HepG2 (cell line): ENCODE measurements around the gene NPHP4. TPM values are rescaled to one million over a fixed set of nuclear protein-coding genes. Genes with fewer than 3 reads are reported as not detected.

Experiments
- ATAC-seq: fragments of 200-7000 bp; cut with Tn5 transposase; 3 replicates; pipeline ENCODE4 v1.9.1; 2020; ENCODE audit warnings: mild to moderate bottlenecking, moderate library complexity
- BruUV-seq: library from RNA; stranded (reverse); fragments of 400-500 nt; replicated peaks from 2 replicates; lab custom pipeline; 2021; lab: Mats Ljungman, UMichigan
- CTCF ChIA-PET: fragments of 300-600 bp; formaldehyde crosslinking; extraction: SDS; loops from one replicate; lab custom pipeline; 2021; ENCODE audit warnings: low total read pairs, inconsistent platforms, low intra/inter-chr PET ratio; lab: Yijun Ruan, JAX
- POLR2A ChIA-PET: fragments of 350-600 bp; sonication (Branson Sonifier 250); formaldehyde crosslinking; loops from one replicate; lab custom pipeline; 2020; ENCODE audit warnings: antibody characterized with exemption, inconsistent platforms; lab: Yijun Ruan, JAX
- DNase-seq: peaks from one replicate; pipeline ENCODE4 v3.0.0-alpha.2; 2015; ENCODE audit warnings: low spot score
- FAIRE-seq: peaks from 3 replicates; lab custom pipeline; 2011; peaks lifted over from hg19 to GRCh38; lab: Jason Lieb, UNC
- H2AFZ ChIP-seq: one replicate; pipeline ENCODE4 v1.6.1; 2011; ENCODE audit warnings: low read length, inconsistent platforms
- H3K27ac ChIP-seq: fragments of 300-600 bp; 3 replicates; pipeline ENCODE4 v1.8.0; 2011; ENCODE audit warnings: mixed run types, mild to moderate bottlenecking, mixed read lengths, low read length, inconsistent platforms; ENCODE audit not compliant: insufficient read depth; ENCODE audit errors: extremely low read length
- H3K27me3 ChIP-seq, 2 experiments: fragments of 200-600 bp in 1 of 2; 2 replicates in 1 of 2; 3 replicates in 1 of 2; pipeline versions ENCODE4 v1.6.0 to v1.8.0; 2011; ENCODE audit warnings: low read length in 2 of 2, mild to moderate bottlenecking in 2 of 2, moderate library complexity in 2 of 2, inconsistent platforms in 1 of 2; ENCODE audit not compliant: insufficient read depth in 2 of 2, control insufficient read depth in 1 of 2
- H3K36me3 ChIP-seq, 2 experiments: fragments of 200-600 bp in 1 of 2; replicated peaks in 1 of 2; 2 replicates in 1 of 2; 3 replicates in 1 of 2; pipeline versions ENCODE4 v1.5.1 to v1.8.0; 2011; ENCODE audit warnings: low read length in 2 of 2, inconsistent platforms in 1 of 2; ENCODE audit not compliant: insufficient read depth in 2 of 2, control insufficient read depth in 1 of 2
- H3K4me1 ChIP-seq: 2 replicates; pipeline ENCODE4 v1.5.1; 2012; ENCODE audit warnings: low read length, inconsistent platforms; ENCODE audit not compliant: insufficient read depth
- H3K4me2 ChIP-seq: 2 replicates; pipeline ENCODE4 v1.6.0; 2011; ENCODE audit warnings: low read depth, low read length, inconsistent platforms
- H3K4me3 ChIP-seq, 3 experiments: fragments of 200-600 bp in 1 of 3; sonication (generic), shearing (Covaris generic) in 1 of 3; replicated peaks in 1 of 3; 2 replicates each; pipeline ENCODE4 v1.5.1; 2011 to 2016; ENCODE audit warnings: low read length in 3 of 3, inconsistent platforms in 2 of 3, low read depth in 2 of 3, mild to moderate bottlenecking in 2 of 3, control low read depth in 1 of 3, mixed read lengths in 1 of 3; ENCODE audit not compliant: insufficient read depth in 1 of 3
- H3K79me2 ChIP-seq: one replicate; pipeline ENCODE4 v1.6.1; 2011; ENCODE audit warnings: low read length, inconsistent platforms; ENCODE audit not compliant: insufficient read depth
- H3K9ac ChIP-seq: 2 replicates; pipeline ENCODE4 v1.6.0; 2011; ENCODE audit warnings: mild to moderate bottlenecking, low read depth, low read length, inconsistent platforms; ENCODE audit not compliant: insufficient read depth
- H3K9me3 ChIP-seq: 2 replicates; pipeline ENCODE4 v1.5.1; 2012; ENCODE audit warnings: mild to moderate bottlenecking, low read length
- H4K20me1 ChIP-seq: 2 replicates; pipeline ENCODE4 v1.6.0; 2011; ENCODE audit warnings: inconsistent platforms, mild to moderate bottlenecking, low read length, moderate library complexity; ENCODE audit not compliant: insufficient read depth
- CTCF ChIP-seq: sonication (generic); formaldehyde crosslinking; IDR thresholded peaks from 2 replicates; pipeline ENCODE4 v1.5.0; 2020; ENCODE audit warnings: mild to moderate bottlenecking, missing genetic modification reagents, moderate library complexity
- GFI1 ChIP-seq: sonication (generic); formaldehyde crosslinking; IDR thresholded peaks from 2 replicates; pipeline ENCODE4 v1.5.0; 2020; ENCODE audit warnings: missing genetic modification reagents, mild to moderate bottlenecking, borderline replicate concordance
- SNAPC4 ChIP-seq: sonication (generic); formaldehyde crosslinking; IDR thresholded peaks from 2 replicates; pipeline ENCODE4 v1.4.0; 2020; ENCODE audit warnings: mild to moderate bottlenecking, missing genetic modification reagents
- U2AF2 ChIP-seq: fragments of 200-400 bp; formaldehyde crosslinking; IDR thresholded peaks from 2 replicates; pipeline ENCODE4 v1.6.1; 2017; ENCODE audit warnings: low read depth, mild to moderate bottlenecking, low read length
- ZBTB34 ChIP-seq: sonication (generic); formaldehyde crosslinking; IDR thresholded peaks from 2 replicates; pipeline ENCODE4 v1.8.0; 2022; ENCODE audit warnings: mild to moderate bottlenecking, missing genetic modification reagents
- WGBS: methylation state at CpG from one replicate; pipeline ENCODE4 v1.1.6; 2017; ENCODE audit warnings: low lambda C conversion rate; 5-methylcytosine and 5-hydroxymethylcytosine counted together
- in situ Hi-C: cut with HindIII; loops from 2 replicates; pipeline ENCODE4 v1.10.0; 2017; ENCODE audit warnings: low pct_unique_long_range_greater_than_20kb; ENCODE audit not compliant: extremely low pct_ligation_motif_present
- intact Hi-C: fragments of 100-400 bp; cut with micrococcal nuclease; formaldehyde crosslinking; loops from one replicate; pipeline ENCODE4 v1.10.0; 2022; ENCODE audit not compliant: unreplicated experiment
- polyA plus RNA-seq, 8 experiments: library from polyadenylated mRNA; depleted of rRNA in 3 of 8; stranded (reverse) in 7 of 8; unstranded in 1 of 8; fragments of >200 nt; fragmentation: Illumina TruSeq in 4 of 8; extraction: Trizol in 4 of 8; gene quantifications; 2 replicates each; pipeline versions ENCODE4 v1.2.1 to v1.2.3, GENCODE V29; 2011 to 2016; ENCODE audit warnings: low read depth in 4 of 8, missing spikeins in 1 of 8, mixed read lengths in 1 of 8; ENCODE audit not compliant: insufficient read depth in 1 of 8
- total RNA-seq, 5 experiments: library from RNA; depleted of rRNA; stranded (reverse); fragments of >200 nt; fragmentation: Illumina TruSeq; extraction: Trizol; gene quantifications; 2 replicates each; pipeline ENCODE4 v1.2.3, GENCODE V29; 2016; ENCODE audit warnings: low read depth in 1 of 5

Gene NPHP4
- total and polyA plus RNA-seq, 2 of the 13 experiments (the other 11 are each of a cell fraction or from before 2014, with no cell fraction given) = 4.4 to 6.8 TPM

- 0 out of 2 replicates have a peak, but pooled peaks have one; percentile 16 for TF ChIP-seq CTCF (CRISPR knock-in tag)
- TF ChIP-seq GFI1 (CRISPR knock-in tag) = no peak
- Histone ChIP-seq H3K9ac (no peak overlapping the region), H4K20me1 (no peaks in the 10 kb centered on the region), H3K27me3 (no peaks in the 10 kb centered on the region), H3K36me3 (peaks cover 6 to 35% of the 10 kb centered on the region in 2 experiments), H3K4me1 (no peaks in the 10 kb centered on the region), H2AFZ (no peak overlapping the region), H3K27ac (no peak overlapping the region), H3K4me2 (no peak overlapping the region), H3K79me2 (no peaks in the 10 kb centered on the region), H3K4me3 (no peak overlapping the region), H3K9me3 (no peaks in the 10 kb centered on the region)
- DNase-seq (no peak), FAIRE-seq (no peak), ATAC-seq (no peak)
- no TSS peak for BruUV-seq
- POLR2A ChIA-PET = no interaction called here
- intact Hi-C loops (no loop called here), in situ Hi-C loops (no loop called here)
- 93% methylated on average over 20 of the region's 20 CpGs for WGBS
- CTCF ChIA-PET = no interaction called here
These were observed 11.8 kb downstream of the NPHP4 start for GRCh38 chr1:5980314-5981008.

GRCh38 chr1:5979536-5980313, 12.5 kb downstream of the NPHP4 start:
- intact Hi-C loops = loop anchor here (10.0 kb wide), 2 partner anchors 235 to 345 kb away; no protein-coding TSS in a partner anchor
- FAIRE-seq (no peak), ATAC-seq (no peak), DNase-seq (no peak)
- no peaks in the 10 kb centered on the region for H3K4me1 ChIP-seq
- no peaks in the 10 kb centered on the region for H3K9me3 ChIP-seq
- H3K9ac ChIP-seq = no peak overlapping the region
- in situ Hi-C loops = loop anchor here (5.0 to 10.0 kb wide), 2 partner anchors 235 to 467 kb away; no protein-coding TSS in a partner anchor
- H3K4me3 ChIP-seq = no peak overlapping the region
- H3K4me2 ChIP-seq = no peak overlapping the region
- 97% methylated on average over 15 of the region's 16 CpGs for WGBS
- no TSS peak for BruUV-seq
- POLR2A ChIA-PET = no interaction called here
- H3K27ac ChIP-seq = no peak overlapping the region
- no peak overlapping the region for H2AFZ ChIP-seq
- H3K79me2 ChIP-seq = no peaks in the 10 kb centered on the region
- no peaks in the 10 kb centered on the region for H4K20me1 ChIP-seq
- CTCF ChIA-PET = no interaction called here
- no peaks in the 10 kb centered on the region for H3K27me3 ChIP-seq
- H3K36me3 ChIP-seq = peaks cover 6 to 35% of the 10 kb centered on the region in 2 experiments
- TF ChIP-seq U2AF2 = no peak
- no peak for TF ChIP-seq SNAPC4 (CRISPR knock-in tag)
- TF ChIP-seq ZBTB34 (CRISPR knock-in tag) = no peak
